CD4-positive, alpha-beta T cell (primary cell): ENCODE measurements around the gene MCTP1. TPM values are rescaled to one million over a fixed set of nuclear protein-coding genes. Genes with fewer than 3 reads are reported as not detected.

Experiments
- ATAC-seq: fragments of 200-7000 bp; cut with Tn5 transposase; one replicate; pipeline ENCODE4 v1.10.0; 2022; ENCODE audit warnings: mild to moderate bottlenecking; ENCODE audit not compliant: poor library complexity
- CTCF ChIA-PET: fragments of 350-600 bp; sonication (Branson Sonifier 250); formaldehyde crosslinking; loops from one replicate; lab custom pipeline; 2021; ENCODE audit warnings: antibody characterized with exemption, inconsistent platforms; lab: Charles Lee
- POLR2A ChIA-PET: fragments of 350-600 bp; sonication (Branson Sonifier 250); formaldehyde crosslinking; loops from one replicate; lab custom pipeline; 2021; ENCODE audit warnings: antibody characterized with exemption, inconsistent platforms; lab: Charles Lee
- DNase-seq, 14 experiments: peaks; one replicate each; pipeline ENCODE4 v3.0.0-alpha.2; 2013 to 2020; ENCODE audit warnings: mixed read lengths in 2 of 14
- H3K27ac ChIP-seq, 2 donors: one replicate each; pipeline versions ENCODE4 v1.5.1 to v1.7.0; 2013; ENCODE audit warnings: low read length in 2 of 2, low read depth in 1 of 2, mild to moderate bottlenecking in 1 of 2
- H3K27me3 ChIP-seq, 2 experiments: 1 replicate in 1 of 2; 2 replicates in 1 of 2; pipeline versions ENCODE4 v1.6.1 to v1.7.0; 2013; ENCODE audit warnings: low read length in 2 of 2, control low read depth in 1 of 2, mild to moderate bottlenecking in 1 of 2, moderate library complexity in 1 of 2; ENCODE audit not compliant: insufficient read depth in 2 of 2, control insufficient read depth in 1 of 2
- H3K36me3 ChIP-seq: one replicate; pipeline ENCODE4 v1.6.1; 2013; ENCODE audit warnings: low read length, control low read depth; ENCODE audit not compliant: insufficient read depth
- H3K4me1 ChIP-seq: one replicate; pipeline ENCODE4 v1.6.1; 2013; ENCODE audit warnings: low read length, control low read depth; ENCODE audit not compliant: insufficient read depth
- H3K4me3 ChIP-seq: one replicate; pipeline ENCODE4 v1.5.1; 2013; ENCODE audit warnings: mild to moderate bottlenecking, low read length, moderate library complexity
- H3K9me3 ChIP-seq, 2 experiments: 1 replicate in 1 of 2; 2 replicates in 1 of 2; pipeline versions ENCODE4 v1.6.1 to v1.7.0; 2013; ENCODE audit warnings: low read length in 2 of 2, mild to moderate bottlenecking in 2 of 2, control low read depth in 1 of 2, moderate library complexity in 1 of 2; ENCODE audit not compliant: control insufficient read depth in 1 of 2, insufficient read depth in 1 of 2
- H3K27ac Mint-ChIP-seq: one replicate; pipeline ENCODE4 v1.8.0; 2020; ENCODE audit warnings: mixed read lengths
- H3K27me3 Mint-ChIP-seq: one replicate; pipeline ENCODE4 v1.8.0; 2021; ENCODE audit warnings: mixed read lengths
- H3K36me3 Mint-ChIP-seq: one replicate; pipeline ENCODE4 v1.8.0; 2021; ENCODE audit warnings: low read depth, mixed read lengths
- H3K4me1 Mint-ChIP-seq: one replicate; pipeline ENCODE4 v1.8.0; 2021; ENCODE audit warnings: low read depth, mixed read lengths
- H3K4me3 Mint-ChIP-seq: one replicate; pipeline ENCODE4 v1.8.0; 2020; ENCODE audit warnings: mild to moderate bottlenecking, mixed read lengths
- H3K9me3 Mint-ChIP-seq: one replicate; pipeline ENCODE4 v1.8.0; 2020; ENCODE audit warnings: mixed read lengths
- intact Hi-C, 2 experiments: fragments of 100-400 bp; cut with DNase I in 1 of 2; cut with micrococcal nuclease in 1 of 2; formaldehyde crosslinking; loops; one replicate each; pipeline versions ENCODE4 v1.15.1 to v1.9.0; 2023 to 2025; cut with DNase I, micrococcal nuclease
- total RNA-seq, 174 experiments: library from RNA in 2 of 174; stranded (reverse) in 2 of 174; gene quantifications; one replicate each; pipeline ENCODE4 v1.2.3 and lab custom pipeline; 2021 to 2026
- TF ChIP-seq, protein P1 (sequence below): fragments of 200-600 bp; IDR thresholded peaks from one replicate; pipeline ENCODE4 v1.8.0; 2022; ENCODE audit warnings: antibody characterized with exemption, mild to moderate bottlenecking

MCTP1 gene
- total RNA-seq, 2 experiments from 2014 or later: 2.1 to 2.7 TPM

DNA sequence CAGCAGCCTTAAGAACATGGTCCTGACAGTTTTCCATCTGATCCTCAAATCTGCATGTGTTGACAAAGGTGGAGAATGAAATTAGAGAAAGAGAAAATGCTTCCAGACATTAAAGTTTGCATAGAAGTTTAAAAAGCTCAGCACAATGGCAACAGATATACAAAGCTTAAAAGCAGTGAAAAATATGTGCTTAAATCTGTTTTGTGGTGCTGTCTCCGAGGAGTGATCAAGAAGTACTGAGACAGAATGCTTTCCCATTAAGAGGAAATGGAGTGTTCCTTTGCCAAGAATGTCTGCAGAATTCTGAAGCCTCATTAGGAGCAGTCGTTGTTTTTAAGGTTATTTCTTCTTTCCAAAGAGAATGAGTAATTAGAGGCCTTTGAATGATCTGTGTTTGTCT lies 131.4 kb downstream of the MCTP1 start:
- Mint-ChIP-seq H3K4me3 (no peak overlapping the region), H3K9me3 (peaks cover 2% of the 10 kb centered on the region), H3K4me1 (no peaks in the 10 kb centered on the region), H3K27ac (no peak overlapping the region), H3K36me3 (no peaks in the 10 kb centered on the region), H3K27me3 (no peaks in the 10 kb centered on the region)
- TF ChIP-seq, protein P1, sequence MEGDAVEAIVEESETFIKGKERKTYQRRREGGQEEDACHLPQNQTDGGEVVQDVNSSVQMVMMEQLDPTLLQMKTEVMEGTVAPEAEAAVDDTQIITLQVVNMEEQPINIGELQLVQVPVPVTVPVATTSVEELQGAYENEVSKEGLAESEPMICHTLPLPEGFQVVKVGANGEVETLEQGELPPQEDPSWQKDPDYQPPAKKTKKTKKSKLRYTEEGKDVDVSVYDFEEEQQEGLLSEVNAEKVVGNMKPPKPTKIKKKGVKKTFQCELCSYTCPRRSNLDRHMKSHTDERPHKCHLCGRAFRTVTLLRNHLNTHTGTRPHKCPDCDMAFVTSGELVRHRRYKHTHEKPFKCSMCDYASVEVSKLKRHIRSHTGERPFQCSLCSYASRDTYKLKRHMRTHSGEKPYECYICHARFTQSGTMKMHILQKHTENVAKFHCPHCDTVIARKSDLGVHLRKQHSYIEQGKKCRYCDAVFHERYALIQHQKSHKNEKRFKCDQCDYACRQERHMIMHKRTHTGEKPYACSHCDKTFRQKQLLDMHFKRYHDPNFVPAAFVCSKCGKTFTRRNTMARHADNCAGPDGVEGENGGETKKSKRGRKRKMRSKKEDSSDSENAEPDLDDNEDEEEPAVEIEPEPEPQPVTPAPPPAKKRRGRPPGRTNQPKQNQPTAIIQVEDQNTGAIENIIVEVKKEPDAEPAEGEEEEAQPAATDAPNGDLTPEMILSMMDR: no peak
- H3K27me3 ChIP-seq: no peaks in the 10 kb centered on the region
- no peak overlapping the region for H3K27ac ChIP-seq
- ATAC-seq: no peak
- H3K9me3 ChIP-seq: peaks cover 0 to 5% of the 10 kb centered on the region in 2 experiments
- no peaks in the 10 kb centered on the region for H3K4me1 ChIP-seq
- ChIA-PET CTCF (no interaction called here), POLR2A (no interaction called here)
- intact Hi-C loops: no loop called here
- H3K4me3 ChIP-seq: no peak overlapping the region
- DNase-seq: no peak
- no peaks in the 10 kb centered on the region for H3K36me3 ChIP-seq

DNA sequence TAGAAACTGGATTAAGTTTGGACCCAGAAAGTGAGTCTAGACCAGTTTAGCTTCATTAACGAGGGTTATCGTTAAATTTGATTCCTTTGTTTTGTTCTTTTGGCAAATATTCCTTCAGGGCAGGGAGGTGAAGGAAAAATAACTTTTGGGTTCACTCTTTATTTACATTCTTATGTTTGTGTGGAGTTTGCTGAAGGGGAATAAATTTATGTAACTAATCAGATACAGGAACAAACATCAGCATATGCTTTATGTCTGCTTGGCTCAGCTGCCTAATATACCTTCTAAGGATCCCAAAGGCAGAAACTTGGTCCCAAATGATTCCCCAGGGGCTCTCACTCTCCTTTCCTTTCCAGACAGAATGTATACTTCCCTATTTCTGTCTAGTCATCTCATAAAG lies 132.4 kb downstream of the MCTP1 start:
- Histone ChIP-seq H3K9me3 (peaks cover 0 to 5% of the 10 kb centered on the region in 2 experiments), H3K27ac (no peak overlapping the region), H3K36me3 (no peaks in the 10 kb centered on the region), H3K4me1 (no peaks in the 10 kb centered on the region), H3K4me3 (no peak overlapping the region), H3K27me3 (no peaks in the 10 kb centered on the region)
- POLR2A ChIA-PET: no interaction called here
- Mint-ChIP-seq H3K9me3 (peaks cover 7% of the 10 kb centered on the region), H3K27ac (no peak overlapping the region), H3K27me3 (no peaks in the 10 kb centered on the region), H3K4me1 (no peaks in the 10 kb centered on the region), H3K36me3 (no peaks in the 10 kb centered on the region), H3K4me3 (no peak overlapping the region)
- intact Hi-C loops: no loop called here
- TF ChIP-seq, protein P1: no peak
- CTCF ChIA-PET: no interaction called here
- DNase-seq (no peak), ATAC-seq (no peak)

DNA sequence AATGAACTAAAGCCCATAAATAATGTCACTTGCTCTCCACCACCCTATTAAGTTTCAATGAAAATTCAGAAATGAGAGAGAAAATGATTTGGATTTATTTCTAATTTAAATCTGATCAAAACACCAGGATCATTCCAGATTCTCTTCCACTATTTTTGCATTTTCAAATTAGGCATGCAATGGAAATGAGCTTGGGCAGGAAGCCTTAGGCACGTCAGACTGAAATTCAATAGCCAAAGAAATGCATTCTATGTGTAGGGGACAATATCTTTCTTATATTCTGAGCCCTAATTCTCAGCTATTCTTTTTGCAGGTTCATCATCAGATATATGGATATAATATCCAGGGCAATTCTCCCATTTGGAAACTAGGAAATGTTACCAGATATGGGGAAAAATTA lies 132.8 kb downstream of the MCTP1 start:
- POLR2A ChIA-PET: no interaction called here
- Histone ChIP-seq H3K4me1 (no peaks in the 10 kb centered on the region), H3K4me3 (no peak overlapping the region), H3K27me3 (no peaks in the 10 kb centered on the region), H3K36me3 (no peaks in the 10 kb centered on the region), H3K27ac (no peak overlapping the region), H3K9me3 (peaks cover 0 to 6% of the 10 kb centered on the region in 2 experiments)
- no peaks in the 10 kb centered on the region for H3K4me1 Mint-ChIP-seq
- TF ChIP-seq, protein P1: no peak
- no peak overlapping the region for H3K27ac Mint-ChIP-seq
- H3K27me3 Mint-ChIP-seq: no peaks in the 10 kb centered on the region
- H3K36me3 Mint-ChIP-seq: no peaks in the 10 kb centered on the region
- CTCF ChIA-PET: no interaction called here
- H3K4me3 Mint-ChIP-seq: no peak overlapping the region
- DNase-seq (no peak), ATAC-seq (no peak)
- H3K9me3 Mint-ChIP-seq: peaks cover 10% of the 10 kb centered on the region
- intact Hi-C loops: no loop called here
